ENCODE data around the gene SOX5. TPM values are rescaled to one million over a fixed set of nuclear protein-coding genes. Genes with fewer than 3 reads are reported as not detected.

Gene SOX5
- total RNA-seq, 5 donors from 2014 or later (not counting 1 experiment from before 2014, with no cell fraction given), result 0.10 to 1.1 (median 0.39) TPM; not detected in 1

GRCh38 chr12:23795494-23795893 lies 154.0 kb downstream of the SOX5 start:
- Mint-ChIP-seq H3K27ac (no peak overlapping the region), H3K4me3 (no peak overlapping the region), H3K27me3 (no peaks in the 10 kb centered on the region), H3K36me3 (no peaks in the 10 kb centered on the region), H3K4me1 (no peaks in the 10 kb centered on the region), H3K9me3 (peaks cover 4 to 10% (median 6%) of the 10 kb centered on the region in 3 donors)
- Histone ChIP-seq H3K27ac (ENCODE audit: low read length) (no peak overlapping the region), H3K27me3 (replicated peaks in 1 of 2; ENCODE audit: control insufficient read depth in 2 of 2, extremely low read depth in 1 of 2, insufficient read depth in 2 of 2, low read length in 1 of 2) (no peaks in the 10 kb centered on the region), H3K36me3 (ENCODE audit: control insufficient read depth in 2 of 2, extremely low read depth in 1 of 2, insufficient read depth in 1 of 2, low read length in 1 of 2) (no peaks in the 10 kb centered on the region), H3K9me3 (no peaks in the 10 kb centered on the region), H3K4me3 (ENCODE audit: control insufficient read depth in 1 of 2, extremely low read depth in 1 of 2, low read length in 1 of 2) (no peak overlapping the region), H3K4me1 (ENCODE audit: control insufficient read depth in 1 of 2, extremely low read depth in 1 of 2, insufficient read depth in 2 of 2, low read length in 2 of 2) (no peaks in the 10 kb centered on the region)
- DNase-seq (no peak), ATAC-seq (replicated peaks in 1 of 4) (no peak)
- CTCF ChIA-PET, result interaction anchor here in 1 of 2 donors (0.7 kb wide), 1 partner anchor 417 kb away, joined by 5 read pairs; no protein-coding TSS in a partner anchor
- WGBS (ENCODE audit: insufficient coverage), result 53% methylated on average over 3 of the region's 3 CpGs
- POLR2A ChIA-PET, result interaction anchor here in 1 of 2 donors (0.6 kb wide), 1 partner anchor 80 kb away, joined by 17 read pairs; no protein-coding TSS in a partner anchor

- peaks cover 0 to 3% (median 3%) of the 10 kb centered on the region in 3 donors for H3K9me3 Mint-ChIP-seq
- no peaks in the 10 kb centered on the region for H3K4me1 Mint-ChIP-seq
- WGBS (ENCODE audit: insufficient coverage), result no CpG with 5 or more reads among the region's 1 CpG
- no peak overlapping the region for H3K27ac ChIP-seq (ENCODE audit: low read length)
- POLR2A ChIA-PET, result no interaction called here
- H3K36me3 Mint-ChIP-seq, result no peaks in the 10 kb centered on the region
- CTCF ChIA-PET, result no interaction called here
- no peak overlapping the region for H3K27ac Mint-ChIP-seq
- no peaks in the 10 kb centered on the region for H3K36me3 ChIP-seq (ENCODE audit: control insufficient read depth in 2 of 2, extremely low read depth in 1 of 2, insufficient read depth in 1 of 2, low read length in 1 of 2)
- ATAC-seq (replicated peaks in 1 of 4) (no peak), DNase-seq (no peak)
- no peaks in the 10 kb centered on the region for H3K27me3 ChIP-seq (replicated peaks in 1 of 2; ENCODE audit: control insufficient read depth in 2 of 2, extremely low read depth in 1 of 2, insufficient read depth in 2 of 2, low read length in 1 of 2)
- no peak overlapping the region for H3K4me3 Mint-ChIP-seq
- no peak overlapping the region for H3K4me3 ChIP-seq (ENCODE audit: control insufficient read depth in 1 of 2, extremely low read depth in 1 of 2, low read length in 1 of 2)
- no peaks in the 10 kb centered on the region for H3K27me3 Mint-ChIP-seq
- H3K4me1 ChIP-seq (ENCODE audit: control insufficient read depth in 1 of 2, extremely low read depth in 1 of 2, insufficient read depth in 2 of 2, low read length in 2 of 2), result no peaks in the 10 kb centered on the region
- H3K9me3 ChIP-seq, result no peaks in the 10 kb centered on the region
Measured at GRCh38 chr12:23781118-23781517, 168.4 kb downstream of the SOX5 start.

- Histone ChIP-seq H3K4me3 (ENCODE audit: control insufficient read depth in 1 of 2, extremely low read depth in 1 of 2, low read length in 1 of 2) (no peak overlapping the region), H3K27ac (ENCODE audit: low read length) (no peak overlapping the region), H3K4me1 (ENCODE audit: control insufficient read depth in 1 of 2, extremely low read depth in 1 of 2, insufficient read depth in 2 of 2, low read length in 2 of 2) (no peaks in the 10 kb centered on the region), H3K36me3 (ENCODE audit: control insufficient read depth in 2 of 2, extremely low read depth in 1 of 2, insufficient read depth in 1 of 2, low read length in 1 of 2) (no peaks in the 10 kb centered on the region), H3K9me3 (no peaks in the 10 kb centered on the region), H3K27me3 (replicated peaks in 1 of 2; ENCODE audit: control insufficient read depth in 2 of 2, extremely low read depth in 1 of 2, insufficient read depth in 2 of 2, low read length in 1 of 2) (no peaks in the 10 kb centered on the region)
- WGBS (ENCODE audit: insufficient coverage), result no CpG with 5 or more reads among the region's 2 CpGs
- no peaks in the 10 kb centered on the region for H3K27me3 Mint-ChIP-seq
- CTCF ChIA-PET, result no interaction called here
- ATAC-seq (replicated peaks in 1 of 4) (no peak), DNase-seq (no peak)
- H3K36me3 Mint-ChIP-seq, result no peaks in the 10 kb centered on the region
- H3K4me3 Mint-ChIP-seq, result no peak overlapping the region
- H3K4me1 Mint-ChIP-seq, result no peaks in the 10 kb centered on the region
- POLR2A ChIA-PET, result no interaction called here
- peaks cover 0 to 4% (median 0%) of the 10 kb centered on the region in 3 donors for H3K9me3 Mint-ChIP-seq
- no peak overlapping the region for H3K27ac Mint-ChIP-seq
Measured at GRCh38 chr12:23775208-23775607, 174.3 kb downstream of the SOX5 start.

GRCh38 chr12:23771240-23771949 lies 178.1 kb downstream of the SOX5 start:
- no peak overlapping the region for H3K4me3 Mint-ChIP-seq
- ATAC-seq (replicated peaks in 1 of 4) (no peak), DNase-seq (no peak)
- no peaks in the 10 kb centered on the region for H3K4me1 Mint-ChIP-seq
- Histone ChIP-seq H3K27me3 (replicated peaks in 1 of 2; ENCODE audit: control insufficient read depth in 2 of 2, extremely low read depth in 1 of 2, insufficient read depth in 2 of 2, low read length in 1 of 2) (no peaks in the 10 kb centered on the region), H3K4me3 (ENCODE audit: control insufficient read depth in 1 of 2, extremely low read depth in 1 of 2, low read length in 1 of 2) (no peak overlapping the region), H3K9me3 (no peaks in the 10 kb centered on the region), H3K4me1 (ENCODE audit: control insufficient read depth in 1 of 2, extremely low read depth in 1 of 2, insufficient read depth in 2 of 2, low read length in 2 of 2) (no peaks in the 10 kb centered on the region), H3K36me3 (ENCODE audit: control insufficient read depth in 2 of 2, extremely low read depth in 1 of 2, insufficient read depth in 1 of 2, low read length in 1 of 2) (no peaks in the 10 kb centered on the region), H3K27ac (ENCODE audit: low read length) (no peak overlapping the region)
- CTCF ChIA-PET, result interaction anchor here in 1 of 2 donors (0.6 kb wide), 1 partner anchor 841 kb away, joined by 3 read pairs; no protein-coding TSS in a partner anchor
- WGBS (ENCODE audit: insufficient coverage), result 78% methylated on average over 5 of the region's 5 CpGs
- POLR2A ChIA-PET, result interaction anchor here in 1 of 2 donors (0.6 kb wide), 1 partner anchor 409 kb away, joined by 5 read pairs; no protein-coding TSS in a partner anchor
- no peaks in the 10 kb centered on the region for H3K36me3 Mint-ChIP-seq
- H3K27me3 Mint-ChIP-seq, result no peaks in the 10 kb centered on the region
- no peak overlapping the region for H3K27ac Mint-ChIP-seq
- peaks cover 0 to 4% (median 0%) of the 10 kb centered on the region in 3 donors for H3K9me3 Mint-ChIP-seq

- CTCF ChIA-PET, result no interaction called here
- no peak for DNase-seq
- no peak overlapping the region for H3K27ac ChIP-seq (ENCODE audit: low read length)
- H3K4me1 ChIP-seq (ENCODE audit: control insufficient read depth in 1 of 2, extremely low read depth in 1 of 2, insufficient read depth in 2 of 2, low read length in 2 of 2), result no peaks in the 10 kb centered on the region
- H3K27me3 ChIP-seq (replicated peaks in 1 of 2; ENCODE audit: control insufficient read depth in 2 of 2, extremely low read depth in 1 of 2, insufficient read depth in 2 of 2, low read length in 1 of 2), result no peaks in the 10 kb centered on the region
- POLR2A ChIA-PET, result no interaction called here
- no peaks in the 10 kb centered on the region for H3K9me3 ChIP-seq
- no peak overlapping the region for H3K4me3 ChIP-seq (ENCODE audit: control insufficient read depth in 1 of 2, extremely low read depth in 1 of 2, low read length in 1 of 2)
- no peaks in the 10 kb centered on the region for H3K27me3 Mint-ChIP-seq
- no peaks in the 10 kb centered on the region for H3K4me1 Mint-ChIP-seq
- no peaks in the 10 kb centered on the region for H3K36me3 ChIP-seq (ENCODE audit: control insufficient read depth in 2 of 2, extremely low read depth in 1 of 2, insufficient read depth in 1 of 2, low read length in 1 of 2)
- no peaks in the 10 kb centered on the region for H3K36me3 Mint-ChIP-seq
- no peak for ATAC-seq (replicated peaks in 1 of 4)
- H3K4me3 Mint-ChIP-seq, result no peak overlapping the region
- peaks cover 0 to 4% (median 0%) of the 10 kb centered on the region in 3 donors for H3K9me3 Mint-ChIP-seq
- no CpG with 5 or more reads among the region's 3 CpGs for WGBS (ENCODE audit: insufficient coverage)
- no peak overlapping the region for H3K27ac Mint-ChIP-seq
Measured at GRCh38 chr12:23770202-23770938, 179.1 kb downstream of the SOX5 start.

GRCh38 chr12:23767834-23768233 lies 181.6 kb downstream of the SOX5 start:
- H3K4me3 Mint-ChIP-seq, result no peak overlapping the region
- Histone ChIP-seq H3K4me3 (ENCODE audit: control insufficient read depth in 1 of 2, extremely low read depth in 1 of 2, low read length in 1 of 2) (no peak overlapping the region), H3K27me3 (replicated peaks in 1 of 2; ENCODE audit: control insufficient read depth in 2 of 2, extremely low read depth in 1 of 2, insufficient read depth in 2 of 2, low read length in 1 of 2) (no peaks in the 10 kb centered on the region), H3K9me3 (no peaks in the 10 kb centered on the region), H3K36me3 (ENCODE audit: control insufficient read depth in 2 of 2, extremely low read depth in 1 of 2, insufficient read depth in 1 of 2, low read length in 1 of 2) (no peaks in the 10 kb centered on the region), H3K27ac (ENCODE audit: low read length) (no peak overlapping the region), H3K4me1 (ENCODE audit: control insufficient read depth in 1 of 2, extremely low read depth in 1 of 2, insufficient read depth in 2 of 2, low read length in 2 of 2) (no peaks in the 10 kb centered on the region)
- H3K27ac Mint-ChIP-seq, result no peak overlapping the region
- no CpG with 5 or more reads among the region's 2 CpGs for WGBS (ENCODE audit: insufficient coverage)
- H3K36me3 Mint-ChIP-seq, result no peaks in the 10 kb centered on the region
- DNase-seq, result no peak
- H3K27me3 Mint-ChIP-seq, result no peaks in the 10 kb centered on the region
- CTCF ChIA-PET, result no interaction called here
- H3K4me1 Mint-ChIP-seq, result no peaks in the 10 kb centered on the region
- ATAC-seq (replicated peaks in 1 of 4), result no peak
- H3K9me3 Mint-ChIP-seq, result peaks cover 0 to 4% (median 0%) of the 10 kb centered on the region in 3 donors
- POLR2A ChIA-PET, result no interaction called here
